ENCODE results near the gene POLN. TPM values are rescaled to one million over a fixed set of nuclear protein-coding genes. Genes with fewer than 3 reads are reported as not detected.

Gene POLN
- total RNA-seq, 2 donors from 2014 or later = 1.6 to 2.8 TPM

DNA sequence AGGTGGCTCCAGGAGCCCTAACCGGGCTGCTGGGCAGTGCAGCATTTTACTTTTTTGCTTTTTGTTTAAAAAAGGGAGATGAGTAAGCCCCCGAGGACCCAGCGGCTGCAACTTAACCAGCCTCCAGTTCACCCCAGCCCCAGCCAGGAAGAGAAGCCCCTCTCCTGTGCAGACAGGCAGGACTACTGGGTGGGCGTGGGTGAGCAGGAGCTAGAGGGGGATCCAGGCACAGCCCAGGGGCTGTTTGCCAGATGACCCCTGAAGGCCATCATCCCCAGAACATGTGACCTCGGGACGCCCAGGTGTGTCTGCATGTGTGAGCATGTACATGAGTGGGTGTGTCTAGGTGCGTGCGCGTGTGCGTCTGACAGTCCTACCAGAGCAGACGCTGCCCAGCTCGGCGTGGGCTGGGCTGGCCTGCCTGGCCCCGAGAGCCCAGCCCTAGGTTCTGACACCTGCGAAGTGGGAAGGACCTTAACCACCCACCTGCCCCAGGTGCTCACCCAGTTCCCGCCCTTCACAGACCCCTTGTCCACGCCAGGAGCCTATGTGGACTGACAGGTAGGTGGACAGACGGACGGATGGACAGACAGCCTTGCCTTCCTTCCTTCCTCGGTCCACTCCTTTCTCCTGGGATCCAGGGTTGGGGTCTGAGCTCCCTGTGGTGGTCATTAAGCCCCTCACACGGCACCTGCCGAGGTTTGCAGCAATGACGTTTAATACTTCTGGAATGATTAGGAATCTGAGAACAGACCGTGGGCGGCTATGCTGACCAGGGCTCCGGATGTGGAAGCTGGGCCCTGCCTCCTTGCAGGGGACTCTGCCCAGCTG lies 7.8 kb upstream of the POLN start:
- TF ChIP-seq CTCF (IDR thresholded peaks at IDR 0.05) = no peak
- no peaks in the 10 kb centered on the region for H3K27me3 ChIP-seq
- H3K27ac ChIP-seq = no peak overlapping the region
- no peaks in the 10 kb centered on the region for H3K9me3 ChIP-seq
- no peak for DNase-seq
- H3K4me1 ChIP-seq = peaks cover 3% of the 10 kb centered on the region
- intact Hi-C loops (cut with DNase I) = no loop called here
- H3K9ac ChIP-seq (ENCODE audit: low read depth in 2 of 2, low read length in 2 of 2) = no peak overlapping the region
- H3K36me3 ChIP-seq = peaks cover 16% of the 10 kb centered on the region
- H3K4me3 ChIP-seq = no peak overlapping the region

DNA sequence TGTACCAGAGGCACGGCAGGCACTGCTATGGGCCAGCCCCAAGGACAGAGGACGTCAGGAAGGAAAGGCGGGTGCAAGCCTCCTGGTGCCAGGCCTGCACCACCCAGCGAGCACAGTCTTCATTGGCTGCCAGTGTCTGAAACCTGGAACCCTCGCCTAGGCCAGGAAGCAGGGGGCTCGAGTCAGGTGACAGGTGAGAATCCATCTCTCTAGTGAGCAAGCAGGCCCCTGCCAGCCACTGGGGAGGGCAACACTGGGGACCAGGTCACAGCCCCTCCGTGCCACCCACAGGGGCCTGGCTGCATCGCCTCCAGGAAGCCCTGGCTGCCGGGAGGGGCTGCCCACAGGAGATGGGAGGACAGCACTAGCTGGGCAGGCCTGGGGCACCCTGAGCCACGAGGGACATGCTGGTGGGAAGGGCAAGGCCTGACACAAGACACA lies 6.9 kb upstream of the POLN start:
- Histone ChIP-seq H3K27me3 (no peaks in the 10 kb centered on the region), H3K36me3 (peaks cover 12% of the 10 kb centered on the region), H3K9me3 (no peaks in the 10 kb centered on the region), H3K27ac (no peak overlapping the region), H3K4me1 (peaks cover 10% of the 10 kb centered on the region), H3K9ac (ENCODE audit: low read depth in 2 of 2, low read length in 2 of 2) (no peak overlapping the region), H3K4me3 (no peak overlapping the region)
- DNase-seq = no peak
- TF ChIP-seq CTCF (IDR thresholded peaks at IDR 0.05) = no peak
- intact Hi-C loops (cut with DNase I) = no loop called here

DNA sequence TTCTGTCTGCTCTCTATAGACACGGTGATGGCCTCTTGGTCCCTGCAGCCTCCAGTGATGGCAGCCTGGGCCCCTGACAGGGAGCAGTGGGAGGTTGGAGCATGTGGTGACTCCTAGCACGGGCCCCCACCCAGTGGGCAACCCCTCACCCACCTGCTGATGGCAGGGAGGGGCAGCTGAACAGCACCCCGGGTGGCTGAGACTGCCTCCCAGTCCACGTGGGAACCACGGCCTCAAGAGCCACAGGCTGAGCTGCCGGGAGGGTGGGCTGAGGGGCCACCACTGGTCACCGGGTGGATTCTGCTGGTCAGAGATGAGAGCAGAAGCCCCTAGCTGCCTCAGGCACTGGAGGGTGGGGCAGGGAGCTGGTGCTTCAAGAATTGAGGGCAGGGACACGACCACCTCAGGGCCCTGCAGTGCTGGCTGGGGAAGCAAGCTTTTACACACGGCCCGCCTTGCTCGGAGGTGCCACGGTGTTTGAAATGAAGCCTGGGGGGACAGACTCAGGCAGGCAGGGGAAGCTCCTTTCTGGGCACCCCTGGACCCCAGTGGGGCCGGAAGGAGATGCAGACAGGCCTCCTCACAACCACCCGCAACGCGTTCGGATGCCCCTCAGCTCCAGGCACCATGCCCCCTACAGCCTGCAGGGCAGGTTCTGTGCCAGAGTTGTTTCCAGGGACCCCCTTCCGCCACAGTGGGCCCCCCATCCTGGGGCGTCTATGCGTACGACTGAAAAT lies 6.3 kb upstream of the POLN start:
- H3K4me3 ChIP-seq = no peak overlapping the region
- intact Hi-C loops (cut with DNase I) = no loop called here
- H3K27ac ChIP-seq = no peak overlapping the region
- no peaks in the 10 kb centered on the region for H3K9me3 ChIP-seq
- DNase-seq = no peak
- no peak for TF ChIP-seq CTCF (IDR thresholded peaks at IDR 0.05)
- H3K9ac ChIP-seq (ENCODE audit: low read depth in 2 of 2, low read length in 2 of 2) = no peak overlapping the region
- peaks cover 10% of the 10 kb centered on the region for H3K4me1 ChIP-seq
- H3K27me3 ChIP-seq = no peaks in the 10 kb centered on the region
- peaks cover 12% of the 10 kb centered on the region for H3K36me3 ChIP-seq

DNA sequence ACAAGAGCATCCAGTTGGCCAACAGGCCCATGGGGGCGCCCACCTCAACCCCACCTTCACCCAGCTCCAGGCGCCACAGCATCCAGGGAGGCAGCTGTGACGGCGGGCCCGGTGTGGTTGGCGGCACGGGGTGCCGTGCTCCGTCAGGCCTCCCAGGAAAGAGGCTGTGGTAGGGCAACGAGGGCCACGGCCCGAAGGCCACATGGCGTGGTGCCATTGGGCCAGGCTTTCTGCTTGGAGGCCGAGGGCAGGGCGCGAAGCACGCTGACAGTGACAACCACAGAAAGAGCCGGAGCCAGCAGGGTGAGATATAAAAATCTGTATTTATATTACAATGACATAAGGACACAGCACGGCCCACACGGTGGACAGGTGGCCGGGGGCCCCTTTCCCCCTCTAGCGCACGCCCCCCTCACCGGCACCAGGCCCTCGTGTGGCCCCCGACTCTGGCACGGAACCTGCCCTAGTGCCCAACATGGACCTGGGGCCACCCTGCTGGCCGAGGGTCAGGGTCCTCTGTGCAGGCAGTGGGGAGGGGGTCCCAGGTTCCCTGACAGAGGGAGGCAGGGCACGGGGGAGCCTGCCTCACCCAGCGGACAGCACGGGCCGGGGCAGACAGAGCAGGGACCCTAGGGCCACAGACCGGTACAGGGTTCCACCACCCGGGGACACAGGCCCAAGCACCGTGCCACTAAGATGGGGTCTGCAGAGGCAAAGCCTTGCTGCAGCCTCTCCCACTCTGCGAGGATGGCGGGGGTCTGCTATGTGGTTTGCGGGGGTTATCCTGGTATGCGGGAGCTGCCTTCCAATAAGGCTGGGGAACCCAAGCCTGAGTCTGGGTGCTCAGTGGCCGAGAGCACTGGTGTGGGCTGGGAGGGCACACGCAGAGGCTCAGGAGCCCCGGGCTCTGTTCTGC lies 5.5 kb upstream of the POLN start:
- TF ChIP-seq CTCF (IDR thresholded peaks at IDR 0.05) = no peak
- Histone ChIP-seq H3K9ac (ENCODE audit: low read depth in 2 of 2, low read length in 2 of 2) (no peak overlapping the region), H3K9me3 (no peaks in the 10 kb centered on the region), H3K4me1 (peaks cover 10% of the 10 kb centered on the region), H3K36me3 (peaks cover 12% of the 10 kb centered on the region), H3K27ac (no peak overlapping the region), H3K27me3 (no peaks in the 10 kb centered on the region), H3K4me3 (no peak overlapping the region)
- intact Hi-C loops (cut with DNase I) = no loop called here
- DNase-seq = no peak
